Right lobe of liver (tissue), 4 donors: ENCODE data around the gene MIPEP.
"Not testable (repeated sequence)": the region's sequence is repeated elsewhere in the genome, so short reads cannot be mapped to it uniquely, and the experiment has no call there.

ENCODE experiments used
- CTCF ChIP-seq, 4 donors: fragments of 200-600 bp in 3 of 4; fragments of 450-650 bp in 1 of 4; IDR thresholded peaks; one replicate each; pipeline versions ENCODE4 v1.5.1 to v1.8.0; 2016 to 2022; ENCODE audit warnings: antibody characterized with exemption in 4 of 4, mild to moderate bottlenecking in 2 of 4
- POLR2A ChIP-seq: fragments of 450-650 bp; IDR thresholded peaks from one replicate; pipeline ENCODE4 v1.6.1; 2017; ENCODE audit warnings: antibody characterized with exemption, mild to moderate bottlenecking
- donor health status: DM: no; HTN: no; CAD: no.
- donor health status: DM: no; HTN: no; CAD: no.
- donor health status: DM: no; HTN: yes; CAD: no.

GRCh38 chr13:23897452-23897919, 8.3 kb upstream of the MIPEP start, which contains the start of gene C1QTNF9B:
- not testable (repeated sequence) for TF ChIP-seq POLR2A; CTCF (IDR thresholded peaks at IDR 0.05)
